Activated CD4-positive, alpha-beta T cell treated with anti-CD3 and anti-CD28 coated beads, Interleukin-2, amount 50 U/mL, for 24 hours (primary cell): ENCODE data around the gene SLC37A2.

ENCODE experiments used
- DNase-seq, 2 donors: peaks; one replicate each; pipeline ENCODE4 v3.0.0-alpha.2; 2020; ENCODE audit warnings: low read depth in 1 of 2, low spot score in 1 of 2

Gene SLC37A2

GRCh38 chr11:125108469-125108868 is 45.4 kb downstream of the SLC37A2 start:
- no peak for DNase-seq

- no peak for DNase-seq
These were observed 47.4 kb downstream of the SLC37A2 start for GRCh38 chr11:125110506-125110905.

GRCh38 chr11:125111001-125111342 is 47.9 kb downstream of the SLC37A2 start:
- no peak for DNase-seq

- DNase-seq: peak; percentile 87 to 95
These were observed 48.5 kb downstream of the SLC37A2 start, which contains the start of gene TMEM218 for GRCh38 chr11:125111343-125112207. TSS of gene TMEM218 (minus strand) at chr11:125111626. CDS start at chr11:125102241, 9,385 bp downstream.

- no peak for DNase-seq
These were observed 49.1 kb downstream of the SLC37A2 start for GRCh38 chr11:125112208-125112604.

- no peak for DNase-seq
These were observed 51.4 kb downstream of the SLC37A2 start for GRCh38 chr11:125114518-125114917.

GRCh38 chr11:125117429-125117828 is 54.3 kb downstream of the SLC37A2 start:
- no peak for DNase-seq

- DNase-seq: no peak
These were observed 60.3 kb downstream of the SLC37A2 start for GRCh38 chr11:125123194-125123946.

GRCh38 chr11:125123947-125124617 is 61.0 kb downstream of the SLC37A2 start:
- DNase-seq: no peak

- DNase-seq: no peak
These were observed 61.5 kb downstream of the SLC37A2 start for GRCh38 chr11:125124618-125124992.

GRCh38 chr11:125128450-125128849 is 65.3 kb downstream of the SLC37A2 start:
- no peak for DNase-seq

- no peak for DNase-seq
These were observed 66.3 kb downstream of the SLC37A2 start for GRCh38 chr11:125129316-125129993.

- DNase-seq: no peak
These were observed 69.0 kb downstream of the SLC37A2 start for GRCh38 chr11:125132071-125132470.

- no peak for DNase-seq
These were observed 69.5 kb downstream of the SLC37A2 start for GRCh38 chr11:125132596-125132995.

GRCh38 chr11:125136001-125136400 is 72.9 kb downstream of the SLC37A2 start:
- DNase-seq: no peak

- no peak for DNase-seq
These were observed 75.9 kb downstream of the SLC37A2 start for GRCh38 chr11:125138966-125139365.

GRCh38 chr11:125139778-125140177 is 76.7 kb downstream of the SLC37A2 start:
- DNase-seq: no peak
